Endodermal cell (in vitro differentiated cells): ENCODE results near the gene ZSCAN18. TPM values are rescaled to one million over a fixed set of nuclear protein-coding genes. Genes with fewer than 3 reads are reported as not detected.

Experiments
- DNase-seq: peaks from one replicate; pipeline ENCODE4 v3.0.0-alpha.2; 2017
- H3K27ac ChIP-seq: 2 replicates; pipeline ENCODE4 v1.5.1; 2013; ENCODE audit warnings: mild to moderate bottlenecking, low read depth, low read length, moderate library complexity
- H3K27me3 ChIP-seq: 2 replicates; pipeline ENCODE4 v1.6.1; 2013; ENCODE audit warnings: mild to moderate bottlenecking, low read length, moderate library complexity; ENCODE audit not compliant: insufficient read depth, control insufficient read depth, poor library complexity, severe bottlenecking
- H3K36me3 ChIP-seq: 2 replicates; pipeline ENCODE4 v1.7.0; 2013; ENCODE audit warnings: mild to moderate bottlenecking, low read length, moderate library complexity; ENCODE audit not compliant: control insufficient read depth, insufficient read depth
- H3K4me1 ChIP-seq: one replicate; pipeline ENCODE4 v1.7.0; 2013; ENCODE audit warnings: low read length; ENCODE audit not compliant: control insufficient read depth, insufficient read depth
- H3K4me3 ChIP-seq: 2 replicates; pipeline ENCODE4 v1.5.1; 2013; ENCODE audit warnings: mild to moderate bottlenecking, low read length, moderate library complexity
- H3K9ac ChIP-seq: 2 replicates; pipeline ENCODE4 v1.6.1; 2013; ENCODE audit warnings: mild to moderate bottlenecking, low read length, moderate library complexity; ENCODE audit not compliant: poor library complexity, severe bottlenecking; ENCODE audit errors: extremely low read depth
- H3K9me3 ChIP-seq: 2 replicates; pipeline ENCODE4 v1.6.1; 2013; ENCODE audit warnings: mild to moderate bottlenecking, low read length, moderate library complexity; ENCODE audit not compliant: control insufficient read depth
- H3K27ac Mint-ChIP-seq: 2 replicates; pipeline ENCODE4 v1.8.0; 2020; ENCODE audit warnings: mixed read lengths
- H3K27me3 Mint-ChIP-seq: 2 replicates; pipeline ENCODE4 v1.8.0; 2021; ENCODE audit warnings: mild to moderate bottlenecking, mixed read lengths; ENCODE audit not compliant: insufficient read depth
- H3K36me3 Mint-ChIP-seq: 2 replicates; pipeline ENCODE4 v1.8.0; 2020; ENCODE audit warnings: low read depth, mixed read lengths
- H3K4me1 Mint-ChIP-seq: 2 replicates; pipeline ENCODE4 v1.8.0; 2020; ENCODE audit warnings: mixed read lengths
- H3K4me3 Mint-ChIP-seq: 2 replicates; pipeline ENCODE4 v1.8.0; 2020; ENCODE audit warnings: mild to moderate bottlenecking, moderate library complexity, mixed read lengths
- H3K9me3 Mint-ChIP-seq: 2 replicates; pipeline ENCODE4 v1.8.0; 2020; ENCODE audit warnings: mild to moderate bottlenecking, mixed read lengths
- CTCF ChIP-seq: fragments of 200-600 bp; sonication (generic); conservative IDR thresholded peaks from 2 replicates; pipeline ENCODE4 v1.5.0; 2021; ENCODE audit warnings: antibody characterized with exemption, mild to moderate bottlenecking
- WGBS, 2 experiments: methylation state at CpG; one replicate each; pipeline versions ENCODE4 v1.1.5 to v1.1.7; 2013; ENCODE audit warnings: missing lambda C conversion rate in 2 of 2, mixed read lengths in 1 of 2; ENCODE audit not compliant: insufficient coverage in 1 of 2, insufficient read length in 1 of 2; 5-methylcytosine and 5-hydroxymethylcytosine counted together
- total RNA-seq, 2 donors: library from RNA; stranded (reverse); fragmentation: NEBNext Ultra II Directional in 1 of 2; extraction: Animal tissue kit (Norgen Biotek cat#: 25700) in 1 of 2; gene quantifications; 2 replicates in 1 of 2; 3 replicates in 1 of 2; pipeline ENCODE4 v1.2.1, GENCODE V29; 2021

ZSCAN18 gene
- total RNA-seq, 2 donors from 2014 or later = 68.2 to 112 TPM

GRCh38 chr19:58056861-58057260, 41.2 kb downstream of the ZSCAN18 start:
- Histone ChIP-seq H3K4me3 (no peak overlapping the region), H3K4me1 (no peaks in the 10 kb centered on the region), H3K27ac (no peak overlapping the region), H3K9ac (no peak overlapping the region), H3K9me3 (peaks cover 21% of the 10 kb centered on the region), H3K36me3 (no peaks in the 10 kb centered on the region), H3K27me3 (no peaks in the 10 kb centered on the region)
- H3K4me3 Mint-ChIP-seq = no peak overlapping the region
- peaks cover 16% of the 10 kb centered on the region for H3K27me3 Mint-ChIP-seq
- DNase-seq = no peak
- H3K4me1 Mint-ChIP-seq = no peaks in the 10 kb centered on the region
- peaks cover 81% of the 10 kb centered on the region for H3K9me3 Mint-ChIP-seq
- peaks cover 22% of the 10 kb centered on the region for H3K36me3 Mint-ChIP-seq
- no peak overlapping the region for H3K27ac Mint-ChIP-seq
- TF ChIP-seq CTCF = no peak
- WGBS, 2 experiments = 74 to 100% methylated on average over 2 to 8 of the region's 8 CpGs

GRCh38 chr19:58056261-58056660, 41.8 kb downstream of the ZSCAN18 start:
- Histone ChIP-seq H3K4me1 (no peaks in the 10 kb centered on the region), H3K9ac (no peak overlapping the region), H3K4me3 (no peak overlapping the region), H3K9me3 (peaks cover 17% of the 10 kb centered on the region), H3K27me3 (no peaks in the 10 kb centered on the region), H3K27ac (no peak overlapping the region), H3K36me3 (no peaks in the 10 kb centered on the region)
- Mint-ChIP-seq H3K27me3 (peaks cover 17% of the 10 kb centered on the region), H3K4me3 (no peak overlapping the region), H3K4me1 (no peaks in the 10 kb centered on the region), H3K36me3 (peaks cover 22% of the 10 kb centered on the region), H3K9me3 (peaks cover 81% of the 10 kb centered on the region), H3K27ac (no peak overlapping the region)
- no peak for TF ChIP-seq CTCF
- DNase-seq = no peak
- WGBS, 2 experiments = 86 to 88% methylated on average over 5 to 8 of the region's 8 CpGs

GRCh38 chr19:58054901-58055874, 42.8 kb downstream of the ZSCAN18 start:
- 75 to 83% methylated on average over 33 to 37 of the region's 37 CpGs for whole genome bisulfite sequencing, 2 experiments
- no peak overlapping the region for H3K27ac ChIP-seq
- Mint-ChIP-seq H3K36me3 (peaks cover 14% of the 10 kb centered on the region), H3K9me3 (peaks cover 79% of the 10 kb centered on the region), H3K27me3 (peaks cover 20% of the 10 kb centered on the region), H3K27ac (peak overlapping the region; percentile 64), H3K4me1 (no peaks in the 10 kb centered on the region), H3K4me3 (peak overlapping the region; percentile 59)
- no peaks in the 10 kb centered on the region for H3K4me1 ChIP-seq
- DNase-seq = peak; percentile 66
- H3K27me3 ChIP-seq = no peaks in the 10 kb centered on the region
- H3K9me3 ChIP-seq = peaks cover 13% of the 10 kb centered on the region
- H3K4me3 ChIP-seq = no peak overlapping the region
- peak; percentile 41 for TF ChIP-seq CTCF
- no peaks in the 10 kb centered on the region for H3K36me3 ChIP-seq
- H3K9ac ChIP-seq = no peak overlapping the region
